ENCODE measurements around the gene PDSS2. TPM values are rescaled to one million over a fixed set of nuclear protein-coding genes. Genes with fewer than 3 reads are reported as not detected.

Gene PDSS2
- total and polyA plus RNA-seq, 9 of the 15 experiments (the other 6 are each of a cell fraction or from before 2014, with no cell fraction given): 5.8 to 21.1 (median 12.0) TPM

- H3K9ac ChIP-seq (ENCODE audit: insufficient read depth in 1 of 2, low read depth in 2 of 2, low read length in 2 of 2): no peak overlapping the region
- BruUV-seq (replicated peaks): no TSS peak
- H3K9me1 ChIP-seq (ENCODE audit: control insufficient read depth, insufficient read depth, low read length): no peaks in the 10 kb centered on the region
- no peak overlapping the region for H3K4me2 ChIP-seq (ENCODE audit: insufficient read depth, low read length)
- H3K36me3 ChIP-seq (ENCODE audit: control insufficient read depth, insufficient read depth, low read length): no peaks in the 10 kb centered on the region
- FAIRE-seq (no peak), ATAC-seq (no peak), DNase-seq (ENCODE audit: extremely low read depth in 1 of 4, low spot score in 3 of 4) (no peak)
- no peaks in the 10 kb centered on the region; the same call in 1 of the 2 replicates for H3K9me3 ChIP-seq (replicated peaks; ENCODE audit: control insufficient read depth, insufficient read depth, low read depth, low read length)
- WGBS (ENCODE audit: insufficient coverage, low coverage, missing lambda C conversion rate): 55% methylated on average over 2 of the region's 2 CpGs
- intact Hi-C loops (cut with micrococcal nuclease) (no loop called here), in situ Hi-C loops (cut with MboI) (no loop called here)
- POLR2A ChIA-PET: no interaction called here
- CTCF ChIA-PET (ENCODE audit: low intra/inter-chr PET ratio): no interaction called here
- no peak overlapping the region for H2AFZ ChIP-seq (ENCODE audit: low read depth, low read length)
- TF ChIP-seq RNF219 (CRISPR knock-in tag; IDR thresholded peaks at IDR 0.05) (no peak), ZNF146 (CRISPR knock-in tag; IDR thresholded peaks at IDR 0.05; ENCODE audit: unreplicated experiment) (no peak), POLR3A (IDR thresholded peaks at IDR 0.05; ENCODE audit: borderline replicate concordance, extremely low read depth, insufficient read depth, insufficient read length) (no peak), GABPB1 (CRISPR knock-in tag; IDR thresholded peaks at IDR 0.05) (no peak), ZFPM2 (CRISPR knock-in tag; IDR thresholded peaks at IDR 0.05) (no peak), U2AF2 (optimal IDR thresholded peaks at IDR 0.05; ENCODE audit: low read depth, low read length) (no peak), NR3C1 (CRISPR knock-in tag; IDR thresholded peaks at IDR 0.05) (no peak), ZFX (CRISPR knock-in tag; IDR thresholded peaks at IDR 0.05) (no peak), HSF4 (CRISPR knock-in tag; IDR thresholded peaks at IDR 0.05; ENCODE audit: borderline replicate concordance) (no peak), ESRRB (CRISPR knock-in tag; IDR thresholded peaks at IDR 0.05; ENCODE audit: borderline replicate concordance) (no peak), MEF2A (IDR thresholded peaks at IDR 0.05; ENCODE audit: control insufficient read depth, low read depth, low read length) (no peak), MTF1 (CRISPR knock-in tag; IDR thresholded peaks at IDR 0.05; ENCODE audit: borderline replicate concordance) (no peak), PHB (CRISPR knock-in tag; IDR thresholded peaks at IDR 0.05) (no peak), KAT8 (IDR thresholded peaks at IDR 0.05; ENCODE audit: low read depth) (no peak)
- TF ChIP-seq, protein P1, sequence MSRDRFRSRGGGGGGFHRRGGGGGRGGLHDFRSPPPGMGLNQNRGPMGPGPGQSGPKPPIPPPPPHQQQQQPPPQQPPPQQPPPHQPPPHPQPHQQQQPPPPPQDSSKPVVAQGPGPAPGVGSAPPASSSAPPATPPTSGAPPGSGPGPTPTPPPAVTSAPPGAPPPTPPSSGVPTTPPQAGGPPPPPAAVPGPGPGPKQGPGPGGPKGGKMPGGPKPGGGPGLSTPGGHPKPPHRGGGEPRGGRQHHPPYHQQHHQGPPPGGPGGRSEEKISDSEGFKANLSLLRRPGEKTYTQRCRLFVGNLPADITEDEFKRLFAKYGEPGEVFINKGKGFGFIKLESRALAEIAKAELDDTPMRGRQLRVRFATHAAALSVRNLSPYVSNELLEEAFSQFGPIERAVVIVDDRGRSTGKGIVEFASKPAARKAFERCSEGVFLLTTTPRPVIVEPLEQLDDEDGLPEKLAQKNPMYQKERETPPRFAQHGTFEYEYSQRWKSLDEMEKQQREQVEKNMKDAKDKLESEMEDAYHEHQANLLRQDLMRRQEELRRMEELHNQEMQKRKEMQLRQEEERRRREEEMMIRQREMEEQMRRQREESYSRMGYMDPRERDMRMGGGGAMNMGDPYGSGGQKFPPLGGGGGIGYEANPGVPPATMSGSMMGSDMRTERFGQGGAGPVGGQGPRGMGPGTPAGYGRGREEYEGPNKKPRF (IDR thresholded peaks at IDR 0.05; ENCODE audit: low read depth, low read length): no peak
- no peak overlapping the region for H3K4me3 ChIP-seq
- no peaks in the 10 kb centered on the region for H3K79me2 ChIP-seq (ENCODE audit: control insufficient read depth, insufficient read depth, low read length)
- no peaks in the 10 kb centered on the region for H4K20me1 ChIP-seq (replicated peaks; ENCODE audit: control insufficient read depth, insufficient read depth, low read length)
- H3K4me1 ChIP-seq (replicated peaks in 1 of 2; ENCODE audit: control insufficient read depth in 2 of 2, insufficient read depth in 2 of 2, low read length in 2 of 2): no peaks in the 10 kb centered on the region
- no peaks in the 10 kb centered on the region for H3K27me3 ChIP-seq (ENCODE audit: control insufficient read depth in 2 of 2, insufficient read depth in 2 of 2, low read length in 2 of 2)
- no peak overlapping the region for H3K27ac ChIP-seq (ENCODE audit: extremely low read depth, low read depth, low read length)
Observed at GRCh38 chr6:107360476-107360875, 98.9 kb downstream of the PDSS2 start.
